22Rv1 (cell line): Measurements from ENCODE around the gene DEFB132.

Experiments used
- H3K27ac ChIP-seq: fragments of 450-650 bp; 2 replicates; pipeline ENCODE4 v1.5.1; 2017
- ZFX ChIP-seq: fragments of 450-650 bp; IDR thresholded peaks from 2 replicates; pipeline ENCODE4 v1.6.1; 2017; ENCODE audit warnings: antibody characterized with exemption, borderline replicate concordance
- TF ChIP-seq, protein P1 (sequence below): fragments of 450-650 bp; IDR thresholded peaks from 2 replicates; pipeline ENCODE4 v1.5.1; 2017; ENCODE audit warnings: mild to moderate bottlenecking

The DEFB132 gene

GRCh38 chr20:288956-289692 lies 31.6 kb downstream of the DEFB132 start:
- peak overlapping the region; percentile 76 for H3K27ac ChIP-seq
- TF ChIP-seq, protein P1, sequence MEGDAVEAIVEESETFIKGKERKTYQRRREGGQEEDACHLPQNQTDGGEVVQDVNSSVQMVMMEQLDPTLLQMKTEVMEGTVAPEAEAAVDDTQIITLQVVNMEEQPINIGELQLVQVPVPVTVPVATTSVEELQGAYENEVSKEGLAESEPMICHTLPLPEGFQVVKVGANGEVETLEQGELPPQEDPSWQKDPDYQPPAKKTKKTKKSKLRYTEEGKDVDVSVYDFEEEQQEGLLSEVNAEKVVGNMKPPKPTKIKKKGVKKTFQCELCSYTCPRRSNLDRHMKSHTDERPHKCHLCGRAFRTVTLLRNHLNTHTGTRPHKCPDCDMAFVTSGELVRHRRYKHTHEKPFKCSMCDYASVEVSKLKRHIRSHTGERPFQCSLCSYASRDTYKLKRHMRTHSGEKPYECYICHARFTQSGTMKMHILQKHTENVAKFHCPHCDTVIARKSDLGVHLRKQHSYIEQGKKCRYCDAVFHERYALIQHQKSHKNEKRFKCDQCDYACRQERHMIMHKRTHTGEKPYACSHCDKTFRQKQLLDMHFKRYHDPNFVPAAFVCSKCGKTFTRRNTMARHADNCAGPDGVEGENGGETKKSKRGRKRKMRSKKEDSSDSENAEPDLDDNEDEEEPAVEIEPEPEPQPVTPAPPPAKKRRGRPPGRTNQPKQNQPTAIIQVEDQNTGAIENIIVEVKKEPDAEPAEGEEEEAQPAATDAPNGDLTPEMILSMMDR: no peak

DNA sequence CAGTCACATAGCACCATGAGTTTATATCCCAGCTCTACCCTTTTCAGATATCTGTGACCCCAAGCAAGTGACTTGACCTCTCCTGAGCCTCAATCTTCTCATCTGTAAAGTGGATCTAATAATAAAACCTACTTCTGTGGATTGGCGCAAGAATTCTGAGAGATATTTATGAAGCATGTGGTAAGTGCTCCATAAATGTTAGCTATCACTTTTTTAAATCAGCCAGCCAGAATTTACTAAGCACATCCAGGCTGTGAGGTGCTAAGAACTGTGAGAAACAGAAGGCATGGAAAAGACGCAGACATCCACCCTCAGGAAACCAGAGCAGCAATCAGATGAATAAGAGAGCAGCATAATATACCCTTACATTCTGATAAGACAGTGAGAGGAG lies 32.2 kb downstream of the DEFB132 start:
- peak overlapping the region; percentile 76 for H3K27ac ChIP-seq
- TF ChIP-seq, protein P1: no peak
- no peak for TF ChIP-seq ZFX

GRCh38 chr20:290084-290831 lies 32.7 kb downstream of the DEFB132 start, which contains the start of gene C20orf96:
TSS of gene C20orf96 (minus strand) at chr20:290750. CDS start at chr20:290610, 140 bp downstream.
- peak within 1 kb of the TSS; percentile 76 for H3K27ac ChIP-seq
- TF ChIP-seq, protein P1: peak; percentile 23; the same call in 1 of the 2 replicates
- TF ChIP-seq ZFX: no peak

DNA sequence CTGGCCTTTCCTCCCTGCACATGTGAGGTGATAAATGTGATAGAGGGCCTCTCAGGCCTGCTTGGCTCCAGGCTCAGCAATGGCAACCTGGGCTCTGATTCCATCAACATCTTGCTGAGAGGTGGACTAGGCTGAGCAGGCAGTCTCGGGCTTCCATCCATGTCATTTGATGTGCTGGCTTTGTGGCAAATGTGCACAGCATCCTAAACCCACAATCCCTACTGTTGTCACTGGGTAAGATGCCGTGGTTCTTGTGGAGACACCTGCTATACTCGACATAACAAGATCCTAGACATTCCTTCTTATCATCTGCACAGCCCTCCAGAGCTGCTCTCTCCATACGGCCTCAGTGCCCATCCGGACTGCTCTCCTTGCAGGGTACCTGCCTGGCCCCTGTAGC lies 37.1 kb downstream of the DEFB132 start:
- H3K27ac ChIP-seq: no peak overlapping the region
- TF ChIP-seq, protein P1: no peak
- TF ChIP-seq ZFX: no peak

GRCh38 chr20:295804-296203 lies 38.3 kb downstream of the DEFB132 start:
- H3K27ac ChIP-seq: no peak overlapping the region
- TF ChIP-seq, protein P1: no peak
- no peak for TF ChIP-seq ZFX

DNA sequence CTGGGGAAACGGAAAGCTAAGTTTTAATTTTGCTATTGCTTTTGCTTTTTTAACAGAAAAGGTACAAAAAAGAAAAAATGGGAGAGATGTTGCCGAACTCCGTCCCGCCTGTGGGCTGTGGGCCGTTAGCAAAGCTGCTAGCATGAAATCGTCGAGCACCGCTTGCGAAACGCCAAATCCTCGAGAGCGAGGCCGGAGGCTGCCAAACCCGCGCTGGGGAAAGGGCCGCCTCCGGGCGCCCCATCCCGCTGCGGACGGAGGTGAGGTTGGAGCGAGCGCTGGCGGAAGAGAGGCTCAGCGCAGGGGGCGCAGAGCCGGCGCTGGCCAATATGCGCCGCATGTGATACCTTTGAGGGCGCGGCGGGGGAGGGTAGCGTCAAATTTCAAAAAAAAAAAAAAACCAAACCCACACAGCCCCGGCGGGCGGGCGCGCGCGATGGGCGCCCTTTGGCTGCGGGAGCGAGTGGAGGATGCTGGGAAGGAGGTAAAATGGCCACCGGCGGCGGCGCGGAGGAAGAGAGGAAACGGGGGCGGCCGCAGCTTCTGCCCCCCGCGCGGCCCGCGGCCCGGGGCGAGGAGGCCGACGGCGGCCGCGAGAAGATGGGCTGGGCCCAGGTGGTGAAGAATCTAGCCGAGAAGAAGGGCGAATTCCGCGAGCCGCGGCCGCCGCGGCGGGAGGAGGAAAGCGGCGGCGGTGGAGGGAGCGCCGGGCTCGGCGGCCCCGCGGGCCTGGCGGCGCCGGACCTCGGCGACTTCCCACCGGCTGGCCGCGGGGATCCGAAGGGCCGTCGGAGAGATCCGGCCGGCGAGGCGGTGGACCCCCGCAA lies 39.8 kb downstream of the DEFB132 start, which contains the start of gene ZCCHC3:
Gene ZCCHC3, plus strand, starts transcription at position 473 of the 827 bp plus-strand sequence. Its CDS starts 17 bp downstream, at position 490.
- TF ChIP-seq ZFX: no peak
- TF ChIP-seq, protein P1: peak; percentile 13
- H3K27ac ChIP-seq: peak within 1 kb of the TSS; percentile 97
